OCI-LY7 (cell line): ENCODE data around the gene RNU1-2.
"Not testable (repeated sequence)": the region's sequence is repeated elsewhere in the genome, so short reads cannot be mapped to it uniquely, and the experiment has no call there.

ENCODE experiments used
- CTCF ChIP-seq: fragments of 200-600 bp; sonication (generic); conservative IDR thresholded peaks from 2 replicates; pipeline ENCODE4 v1.5.1; 2014; ENCODE audit warnings: mild to moderate bottlenecking, antibody characterized with exemption, low read length, moderate library complexity, mixed read lengths
- EZH2phosphoT487 ChIP-seq: fragments of 200-600 bp; sonication (generic); IDR thresholded peaks from 2 replicates; pipeline ENCODE4 v1.6.1; 2018; ENCODE audit warnings: low read depth, borderline replicate concordance, mild to moderate bottlenecking, mixed run types, antibody characterized with exemption, low read length, moderate library complexity, mixed read lengths

GRCh38 chr1:16933945-16934344 is 38.2 kb downstream of the RNU1-2 start:
- TF ChIP-seq CTCF, EZH2phosphoT487: not testable (repeated sequence)
